Neural cell (in vitro differentiated cells): ENCODE results near the gene HORMAD2. TPM values are rescaled to one million over a fixed set of nuclear protein-coding genes. Genes with fewer than 3 reads are reported as not detected.

Source experiments
- H2AFZ ChIP-seq: fragments of 200-600, 300-800 bp; sonication (generic), shearing (Covaris generic); 2 replicates; pipeline ENCODE4 v1.6.0; 2014; ENCODE audit warnings: low read depth, mild to moderate bottlenecking, antibody characterized with exemption, low read length, moderate library complexity
- H3F3A ChIP-seq: fragments of 200-600 bp; shearing (Covaris generic); 2 replicates; pipeline ENCODE4 v1.6.1; 2016; ENCODE audit warnings: mild to moderate bottlenecking, moderate library complexity, mixed read lengths, antibody characterized with exemption, low read length; ENCODE audit not compliant: insufficient read depth, poor library complexity, severe bottlenecking
- H3K27ac ChIP-seq: fragments of 200-600, 300-800 bp; sonication (generic), shearing (Covaris generic); 2 replicates; pipeline ENCODE4 v1.5.1; 2014; ENCODE audit warnings: mild to moderate bottlenecking, low read length, moderate library complexity
- H3K27me3 ChIP-seq: fragments of 300-800, 200-600 bp; sonication (generic), shearing (Covaris generic); 2 replicates; pipeline ENCODE4 v1.6.0; 2014; ENCODE audit warnings: mild to moderate bottlenecking, low read depth, low read length, moderate library complexity; ENCODE audit not compliant: insufficient read depth
- H3K36me3 ChIP-seq: fragments of 300-800, 200-600 bp; sonication (generic), shearing (Covaris generic); 2 replicates; pipeline ENCODE4 v1.5.1; 2014; ENCODE audit warnings: mild to moderate bottlenecking, antibody characterized with exemption, low read length, moderate library complexity; ENCODE audit not compliant: insufficient read depth
- H3K4me2 ChIP-seq: fragments of 300-800, 200-600 bp; sonication (generic), shearing (Covaris generic); 2 replicates; pipeline ENCODE4 v1.6.0; 2014; ENCODE audit warnings: mild to moderate bottlenecking, low read length
- H3K4me3 ChIP-seq: fragments of 300-800, 200-600 bp; sonication (generic), shearing (Covaris generic); 2 replicates; pipeline ENCODE4 v1.5.1; 2014; ENCODE audit warnings: mild to moderate bottlenecking, low read length, moderate library complexity
- H3K79me2 ChIP-seq: fragments of 200-600 bp; shearing (Covaris generic); replicated peaks from 2 replicates; pipeline ENCODE4 v1.6.0; 2014; ENCODE audit warnings: mild to moderate bottlenecking, low read length, moderate library complexity; ENCODE audit not compliant: insufficient read depth
- H3K9ac ChIP-seq: fragments of 300-800, 200-600 bp; sonication (generic), shearing (Covaris generic); 2 replicates; pipeline ENCODE4 v1.6.1; 2016; ENCODE audit warnings: mild to moderate bottlenecking, low read length, mixed read lengths
- H3K9me2 ChIP-seq: fragments of 200-600 bp; shearing (Covaris generic); 2 replicates; pipeline ENCODE4 v1.6.1; 2016; ENCODE audit warnings: mild to moderate bottlenecking, low read length, mixed read lengths; ENCODE audit not compliant: insufficient read depth
- H3K9me3 ChIP-seq: fragments of 200-600, 300-800 bp; sonication (generic), shearing (Covaris generic); 2 replicates; pipeline ENCODE4 v1.6.1; 2016; ENCODE audit warnings: mild to moderate bottlenecking, mixed run types, low read length, moderate library complexity, mixed read lengths
- H4K20me1 ChIP-seq: fragments of 200-600 bp; shearing (Covaris generic); 2 replicates; pipeline ENCODE4 v1.6.1; 2016; ENCODE audit warnings: mild to moderate bottlenecking, mixed run types; ENCODE audit not compliant: insufficient read depth
- CTCF ChIP-seq: fragments of 450-650 bp; IDR thresholded peaks from 2 replicates; pipeline ENCODE4 v1.5.1; 2014; ENCODE audit warnings: antibody characterized with exemption, mild to moderate bottlenecking, moderate library complexity; ENCODE audit not compliant: poor library complexity, severe bottlenecking
- EP300 ChIP-seq: fragments of 450-650 bp; conservative IDR thresholded peaks from 2 replicates; pipeline ENCODE4 v1.6.1; 2014; ENCODE audit warnings: antibody characterized with exemption, mild to moderate bottlenecking, moderate library complexity; ENCODE audit not compliant: poor library complexity, severe bottlenecking
- EZH2 ChIP-seq: fragments of 200-600, 300-800 bp; shearing (Covaris generic), sonication (generic); IDR thresholded peaks from 2 replicates; pipeline ENCODE4 v1.6.1; 2014; ENCODE audit warnings: antibody characterized with exemption, low read length, borderline replicate concordance, mild to moderate bottlenecking; ENCODE audit not compliant: insufficient read depth, poor library complexity, severe bottlenecking
- MXI1 ChIP-seq: fragments of 450-650 bp; conservative IDR thresholded peaks from 2 replicates; pipeline ENCODE4 v1.6.1; 2014; ENCODE audit warnings: antibody characterized with exemption, mild to moderate bottlenecking; ENCODE audit not compliant: poor library complexity, severe bottlenecking
- POLR2AphosphoS5 ChIP-seq: IDR thresholded peaks from 2 replicates; pipeline ENCODE4 v1.6.1; 2012
- RAD21 ChIP-seq: fragments of 450-650 bp; conservative IDR thresholded peaks from 2 replicates; pipeline ENCODE4 v1.6.1; 2014; ENCODE audit warnings: antibody characterized with exemption, mild to moderate bottlenecking, moderate library complexity
- REST ChIP-seq: IDR thresholded peaks from 2 replicates; pipeline ENCODE4 v1.6.1; 2012; ENCODE audit warnings: borderline replicate concordance
- SMC3 ChIP-seq: fragments of 450-650 bp; conservative IDR thresholded peaks from 2 replicates; pipeline ENCODE4 v1.6.1; 2014; ENCODE audit warnings: antibody characterized with exemption, mild to moderate bottlenecking, moderate library complexity; ENCODE audit not compliant: poor library complexity
- TAF1 ChIP-seq: IDR thresholded peaks from 2 replicates; pipeline ENCODE4 v1.6.1; 2012; ENCODE audit warnings: low read depth
- polyA plus RNA-seq: library from polyadenylated mRNA; depleted of rRNA; stranded (reverse); fragments of >200 nt; gene quantifications from 2 replicates; pipeline ENCODE4 v1.2.3, GENCODE V29; 2014

The HORMAD2 gene
- polyA plus RNA-seq, 1 donor from 2014 or later: 1.2 TPM

GRCh38 chr22:30197389-30197788 lies 117.1 kb downstream of the HORMAD2 start:
- Histone ChIP-seq H3K79me2 (no peaks in the 10 kb centered on the region), H4K20me1 (no peaks in the 10 kb centered on the region), H3K9ac (no peak overlapping the region), H3K9me3 (no peaks in the 10 kb centered on the region), H3K9me2 (no peaks in the 10 kb centered on the region), H3K36me3 (no peaks in the 10 kb centered on the region), H3F3A (no peaks in the 10 kb centered on the region), H2AFZ (no peak overlapping the region), H3K27me3 (no peaks in the 10 kb centered on the region), H3K4me2 (no peak overlapping the region), H3K4me3 (no peak overlapping the region), H3K27ac (no peak overlapping the region)
- no peak for TF ChIP-seq RAD21
- no peak for TF ChIP-seq MXI1
- no peak for TF ChIP-seq CTCF
- no peak for TF ChIP-seq EP300
- TF ChIP-seq EZH2: no peak
- no peak for TF ChIP-seq POLR2AphosphoS5

DNA sequence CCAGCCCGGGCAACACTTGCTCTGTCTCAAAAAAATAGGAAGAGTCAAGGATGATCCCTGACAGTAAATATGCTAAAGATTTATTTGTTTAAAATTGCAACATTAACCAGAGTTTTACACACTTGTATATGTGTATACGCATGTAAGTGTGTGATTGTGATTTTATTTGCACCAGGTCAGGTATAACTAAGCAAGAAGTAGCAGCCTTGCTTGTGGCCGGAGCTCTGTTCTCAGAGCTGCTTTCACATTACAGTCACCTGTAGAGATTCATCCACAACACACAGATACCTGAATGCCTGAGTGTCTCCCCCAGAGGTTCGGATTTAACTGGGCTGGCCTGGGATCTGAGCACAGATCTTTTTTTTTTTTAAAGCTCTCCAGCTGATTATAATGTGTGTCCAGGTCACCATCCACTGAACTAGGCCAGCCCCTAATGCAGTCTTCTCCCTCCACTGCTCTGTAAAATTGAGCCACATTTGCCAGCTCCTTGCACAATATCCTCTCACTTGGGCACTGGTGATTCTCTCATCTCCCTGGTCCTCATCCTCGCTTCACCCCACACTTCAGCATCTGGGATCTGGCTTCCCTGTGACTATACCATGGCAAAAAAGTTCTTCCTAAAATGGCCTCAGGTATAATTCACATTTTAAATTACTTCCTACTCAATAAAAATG lies 118.0 kb downstream of the HORMAD2 start:
- Histone ChIP-seq H3K9me3 (no peaks in the 10 kb centered on the region), H2AFZ (no peak overlapping the region), H3K9me2 (no peaks in the 10 kb centered on the region), H3K36me3 (no peaks in the 10 kb centered on the region), H3K4me3 (no peak overlapping the region), H4K20me1 (no peaks in the 10 kb centered on the region), H3K79me2 (no peaks in the 10 kb centered on the region), H3K4me2 (no peak overlapping the region), H3K27ac (no peak overlapping the region), H3F3A (no peaks in the 10 kb centered on the region), H3K27me3 (no peaks in the 10 kb centered on the region), H3K9ac (no peak overlapping the region)
- TF ChIP-seq CTCF: no peak
- TF ChIP-seq REST: no peak
- no peak for TF ChIP-seq MXI1
- no peak for TF ChIP-seq TAF1
- TF ChIP-seq POLR2AphosphoS5: no peak
- no peak for TF ChIP-seq EZH2
- TF ChIP-seq EP300: no peak
- no peak for TF ChIP-seq RAD21
- no peak for TF ChIP-seq SMC3
